Measurements from ENCODE around the gene TOMM7.

- TF ChIP-seq, protein P1, sequence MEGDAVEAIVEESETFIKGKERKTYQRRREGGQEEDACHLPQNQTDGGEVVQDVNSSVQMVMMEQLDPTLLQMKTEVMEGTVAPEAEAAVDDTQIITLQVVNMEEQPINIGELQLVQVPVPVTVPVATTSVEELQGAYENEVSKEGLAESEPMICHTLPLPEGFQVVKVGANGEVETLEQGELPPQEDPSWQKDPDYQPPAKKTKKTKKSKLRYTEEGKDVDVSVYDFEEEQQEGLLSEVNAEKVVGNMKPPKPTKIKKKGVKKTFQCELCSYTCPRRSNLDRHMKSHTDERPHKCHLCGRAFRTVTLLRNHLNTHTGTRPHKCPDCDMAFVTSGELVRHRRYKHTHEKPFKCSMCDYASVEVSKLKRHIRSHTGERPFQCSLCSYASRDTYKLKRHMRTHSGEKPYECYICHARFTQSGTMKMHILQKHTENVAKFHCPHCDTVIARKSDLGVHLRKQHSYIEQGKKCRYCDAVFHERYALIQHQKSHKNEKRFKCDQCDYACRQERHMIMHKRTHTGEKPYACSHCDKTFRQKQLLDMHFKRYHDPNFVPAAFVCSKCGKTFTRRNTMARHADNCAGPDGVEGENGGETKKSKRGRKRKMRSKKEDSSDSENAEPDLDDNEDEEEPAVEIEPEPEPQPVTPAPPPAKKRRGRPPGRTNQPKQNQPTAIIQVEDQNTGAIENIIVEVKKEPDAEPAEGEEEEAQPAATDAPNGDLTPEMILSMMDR (optimal IDR thresholded peaks at IDR 0.05 in 1 of 3, IDR thresholded peaks at IDR 0.05 in 1 of 3, conservative IDR thresholded peaks at IDR 0.05 in 1 of 3; ENCODE audit: extremely low read depth in 1 of 3, insufficient read depth in 2 of 3, low read length in 3 of 3) = no peak
- TF ChIP-seq EZH2 (IDR thresholded peaks at IDR 0.05; ENCODE audit: low read length) = no peak
These were observed 20.3 kb upstream of the TOMM7 start for GRCh38 chr7:22842973-22843372.
